LNCaP clone FGC (cell line): ENCODE measurements around the gene RBM23.

Experiments
- DNase-seq: peaks from one replicate; pipeline ENCODE4 v3.0.0-alpha.2; 2011; ENCODE audit warnings: low read depth
- H3K4me3 ChIP-seq: 2 replicates; pipeline ENCODE4 v1.5.1; 2011; ENCODE audit warnings: mild to moderate bottlenecking, low read depth, low read length, control low read depth
- CTCF ChIP-seq: IDR thresholded peaks from 2 replicates; pipeline ENCODE4 v1.5.1; 2012; ENCODE audit warnings: mild to moderate bottlenecking; ENCODE audit not compliant: control insufficient read depth, insufficient read depth; ENCODE audit errors: extremely low read depth

Gene RBM23

DNA sequence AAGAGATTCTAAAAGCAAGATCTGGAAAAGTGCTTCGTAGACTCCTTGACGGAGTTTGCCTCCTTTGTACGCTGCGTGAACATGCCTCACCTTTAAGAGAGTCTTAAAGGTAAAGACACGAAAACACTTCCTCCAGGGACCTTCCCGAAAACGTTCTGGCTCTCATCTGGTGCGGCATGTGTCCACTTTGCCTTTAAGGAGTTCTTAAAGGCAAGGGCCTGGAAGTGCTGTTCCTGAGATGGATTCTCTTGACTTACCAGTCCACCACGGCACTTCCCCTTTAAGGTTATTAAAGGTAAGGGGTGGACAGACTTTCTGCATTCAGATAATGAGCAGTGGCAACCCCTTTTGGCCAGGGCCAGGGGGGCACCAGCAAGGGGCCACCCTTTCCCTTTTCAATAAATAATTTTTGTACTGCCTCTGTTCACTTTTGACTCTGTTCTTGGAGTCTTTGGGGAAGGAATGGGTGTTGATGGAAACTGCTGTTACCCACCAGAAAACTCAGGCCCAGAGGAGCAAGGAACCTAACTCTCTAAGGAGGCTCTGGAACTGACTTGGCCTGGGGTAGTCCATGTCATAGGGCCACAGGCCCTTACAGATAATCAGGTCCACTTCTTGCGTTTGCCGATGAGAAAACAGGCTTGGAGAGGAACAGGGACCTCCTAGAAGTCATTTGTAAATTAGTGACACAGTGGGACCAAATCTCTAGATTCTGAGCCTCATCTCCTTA lies 31.5 kb downstream of the RBM23 start:
- H3K4me3 ChIP-seq, result peak overlapping the region; percentile 79
- peak; percentile 97 for DNase-seq
- no peak for TF ChIP-seq CTCF

DNA sequence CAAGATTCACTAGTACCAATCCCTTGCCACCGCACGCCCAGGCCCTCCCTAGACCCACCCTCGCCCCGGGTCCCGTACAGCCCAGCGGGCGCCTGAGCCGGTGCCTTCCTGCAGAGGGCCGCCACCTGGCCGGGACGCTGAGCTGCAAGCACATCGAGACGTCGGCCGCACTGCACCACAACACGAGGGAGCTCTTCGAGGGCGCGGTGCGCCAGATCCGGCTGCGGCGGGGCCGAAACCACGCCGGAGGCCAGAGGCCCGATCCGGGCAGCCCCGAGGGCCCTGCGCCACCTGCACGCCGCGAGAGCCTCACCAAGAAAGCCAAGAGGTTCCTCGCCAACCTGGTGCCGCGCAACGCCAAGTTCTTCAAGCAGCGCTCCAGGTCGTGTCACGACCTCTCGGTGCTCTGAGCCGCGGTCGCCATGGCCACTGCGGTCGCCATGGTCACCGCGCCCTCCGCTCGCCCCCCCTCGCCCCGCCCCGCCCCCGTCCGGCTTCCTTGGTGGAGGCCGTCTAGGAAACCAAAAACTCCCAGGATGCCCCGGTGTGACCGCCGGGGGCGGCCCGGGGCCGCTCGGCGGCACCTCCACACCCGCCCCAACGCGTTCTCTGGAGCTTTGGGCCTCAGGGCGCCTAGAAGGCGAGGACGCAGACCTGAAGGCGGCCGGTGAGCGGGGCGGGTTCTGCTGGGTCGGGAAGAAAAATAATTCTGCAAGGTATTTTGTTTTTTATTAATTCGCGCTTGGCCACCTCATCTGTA lies 32.3 kb downstream of the RBM23 start:
- H3K4me3 ChIP-seq, result peak overlapping the region; percentile 79
- 0 out of 2 replicates have a peak, but pooled peaks have one; percentile 26 for TF ChIP-seq CTCF
- peak; percentile 41 for DNase-seq

GRCh38 chr14:22885975-22886374 lies 33.0 kb downstream of the RBM23 start:
- no peak for TF ChIP-seq CTCF
- DNase-seq, result no peak
- H3K4me3 ChIP-seq, result peak overlapping the region; percentile 79

- TF ChIP-seq CTCF, result no peak
- DNase-seq, result no peak
These were observed 34.0 kb downstream of the RBM23 start for GRCh38 chr14:22884738-22885523.

DNA sequence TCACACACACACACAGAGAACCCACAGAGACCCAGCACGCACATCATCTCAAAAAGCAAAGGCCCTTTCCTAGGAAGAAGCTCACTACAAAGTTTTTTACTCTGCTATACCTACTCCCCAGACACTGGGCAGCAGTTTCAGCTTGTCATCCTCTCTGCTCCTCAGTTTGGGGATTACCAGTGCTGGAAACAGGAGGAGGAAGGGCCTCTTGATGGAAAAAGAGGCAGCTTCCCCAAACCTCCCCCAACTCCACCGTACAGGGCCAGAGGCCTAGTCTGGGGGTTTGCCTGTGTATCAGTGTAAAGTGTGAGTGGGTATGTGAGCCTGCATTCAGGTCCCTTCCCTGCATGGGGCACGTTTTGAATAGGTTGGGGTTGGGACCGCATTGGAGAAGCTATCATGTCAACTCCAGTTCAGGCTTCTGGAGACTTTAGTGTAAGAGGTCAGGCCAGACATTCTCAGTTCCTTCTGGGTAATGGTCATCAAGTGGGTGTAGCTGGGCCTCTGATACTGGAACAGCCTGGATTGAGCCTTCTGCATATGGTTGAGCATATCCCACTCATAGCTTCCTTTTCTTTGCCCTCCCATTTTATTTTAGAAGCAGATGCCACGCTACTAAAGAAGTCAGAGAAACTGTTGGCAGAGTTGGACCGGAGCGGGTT lies 34.7 kb downstream of the RBM23 start:
- DNase-seq, result no peak
- no peak overlapping the region for H3K4me3 ChIP-seq
- no peak for TF ChIP-seq CTCF

More at GRCh38 chr14:22884738-22885523, 34.0 kb downstream of the RBM23 start:
- H3K4me3 ChIP-seq, result no peak overlapping the region

DNA sequence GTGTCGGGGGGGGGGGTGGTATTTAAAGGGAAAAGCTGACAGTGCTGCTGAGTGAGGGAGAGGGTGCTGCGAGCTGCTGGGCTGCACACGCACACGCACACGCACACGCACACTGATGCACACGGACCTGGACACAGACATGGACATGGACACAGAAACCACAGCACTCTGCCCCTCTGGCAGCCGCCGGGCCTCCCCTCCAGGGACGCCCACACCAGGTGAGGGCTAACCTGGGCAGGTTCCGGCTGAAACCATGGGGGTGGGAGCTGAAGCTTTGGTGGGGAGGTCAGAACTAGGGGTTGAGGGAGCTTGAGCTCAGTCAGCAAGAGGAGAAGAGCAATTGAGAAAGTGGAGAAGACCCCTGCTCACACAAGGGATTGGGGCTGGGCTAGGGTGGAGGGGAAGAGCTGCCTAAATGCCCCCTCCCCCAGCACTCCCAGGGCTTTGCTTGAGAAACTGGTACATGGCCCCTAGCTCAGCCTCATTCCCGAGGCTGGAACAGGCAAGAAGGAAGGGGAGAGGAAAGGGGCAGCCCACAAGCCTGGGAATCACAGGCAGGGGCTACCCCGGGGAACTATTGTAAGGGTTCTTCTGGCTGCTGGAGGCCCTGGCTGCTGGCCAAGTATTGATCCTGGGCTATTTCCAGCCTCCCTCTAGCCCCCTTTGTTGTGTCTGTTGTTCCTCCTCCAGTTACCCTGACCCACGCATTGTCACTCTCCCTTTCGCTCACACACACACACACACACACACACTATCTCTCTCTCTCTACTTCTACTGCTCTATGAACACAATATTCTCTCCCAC lies 35.6 kb downstream of the RBM23 start, which contains the start of gene REM2:
Gene REM2, plus strand, starts transcription at position 50 of the 804 bp plus-strand sequence. Its CDS starts 66 bp downstream, at position 116.
- no peak within 1 kb of the TSS for H3K4me3 ChIP-seq
- DNase-seq, result no peak
- TF ChIP-seq CTCF, result no peak
